GM19193 (cell line): Measurements from ENCODE around the gene KCNQ2.

ENCODE experiments used
- POLR2A ChIP-seq: IDR thresholded peaks from 4 replicates; pipeline ENCODE4 v1.6.1; 2011; ENCODE audit not compliant: insufficient read depth, insufficient read length; ENCODE audit errors: extremely low read depth

KCNQ2 gene

DNA sequence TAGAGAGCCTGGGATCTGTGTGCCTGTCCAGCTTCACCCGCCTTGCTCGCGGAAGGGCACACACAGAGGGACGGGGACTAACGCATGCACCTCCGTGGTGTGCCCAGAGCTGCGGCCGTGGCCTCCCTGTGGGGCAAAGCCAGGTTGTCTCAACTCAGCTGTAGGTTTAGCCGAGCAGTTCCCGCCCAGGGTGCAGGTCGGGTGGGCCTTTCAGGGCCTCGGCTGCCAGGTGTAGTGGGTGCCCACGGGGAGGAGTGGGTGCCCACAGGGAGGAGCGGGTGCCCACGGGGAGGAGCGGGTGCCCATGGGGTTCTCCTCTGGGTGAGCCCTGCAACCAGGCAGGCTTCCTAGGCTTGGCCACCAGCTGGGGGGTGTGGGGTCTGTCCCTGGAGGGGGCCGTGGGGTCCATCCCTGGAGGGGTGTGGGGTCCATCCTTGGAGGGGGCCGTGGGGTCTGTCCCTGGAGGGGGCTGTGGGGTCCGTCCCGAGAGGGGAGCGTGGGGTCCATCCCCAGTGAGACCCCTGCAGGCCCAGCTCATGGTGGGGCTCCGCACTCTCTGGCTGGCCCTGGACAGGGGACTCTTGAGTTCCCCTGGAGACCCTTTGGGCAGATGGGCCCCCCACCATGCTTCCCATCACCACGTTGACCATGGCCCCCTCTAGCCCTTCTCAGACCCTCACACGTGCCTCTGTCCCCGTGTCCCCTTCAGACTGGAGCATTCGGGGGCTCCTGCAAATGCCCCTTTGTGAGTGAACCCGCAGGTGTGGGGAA is 73.5 kb downstream of the KCNQ2 start:
- TF ChIP-seq POLR2A = no peak

GRCh38 chr20:63397946-63398450 is 74.5 kb downstream of the KCNQ2 start:
- no peak for TF ChIP-seq POLR2A

GRCh38 chr20:63397155-63397843 is 75.2 kb downstream of the KCNQ2 start:
- no peak for TF ChIP-seq POLR2A

GRCh38 chr20:63396300-63396699 is 76.2 kb downstream of the KCNQ2 start:
- no peak for TF ChIP-seq POLR2A

- TF ChIP-seq POLR2A = no peak
Measured at GRCh38 chr20:63395723-63396122, 76.7 kb downstream of the KCNQ2 start.

GRCh38 chr20:63394920-63395455 is 77.5 kb downstream of the KCNQ2 start:
- no peak for TF ChIP-seq POLR2A

DNA sequence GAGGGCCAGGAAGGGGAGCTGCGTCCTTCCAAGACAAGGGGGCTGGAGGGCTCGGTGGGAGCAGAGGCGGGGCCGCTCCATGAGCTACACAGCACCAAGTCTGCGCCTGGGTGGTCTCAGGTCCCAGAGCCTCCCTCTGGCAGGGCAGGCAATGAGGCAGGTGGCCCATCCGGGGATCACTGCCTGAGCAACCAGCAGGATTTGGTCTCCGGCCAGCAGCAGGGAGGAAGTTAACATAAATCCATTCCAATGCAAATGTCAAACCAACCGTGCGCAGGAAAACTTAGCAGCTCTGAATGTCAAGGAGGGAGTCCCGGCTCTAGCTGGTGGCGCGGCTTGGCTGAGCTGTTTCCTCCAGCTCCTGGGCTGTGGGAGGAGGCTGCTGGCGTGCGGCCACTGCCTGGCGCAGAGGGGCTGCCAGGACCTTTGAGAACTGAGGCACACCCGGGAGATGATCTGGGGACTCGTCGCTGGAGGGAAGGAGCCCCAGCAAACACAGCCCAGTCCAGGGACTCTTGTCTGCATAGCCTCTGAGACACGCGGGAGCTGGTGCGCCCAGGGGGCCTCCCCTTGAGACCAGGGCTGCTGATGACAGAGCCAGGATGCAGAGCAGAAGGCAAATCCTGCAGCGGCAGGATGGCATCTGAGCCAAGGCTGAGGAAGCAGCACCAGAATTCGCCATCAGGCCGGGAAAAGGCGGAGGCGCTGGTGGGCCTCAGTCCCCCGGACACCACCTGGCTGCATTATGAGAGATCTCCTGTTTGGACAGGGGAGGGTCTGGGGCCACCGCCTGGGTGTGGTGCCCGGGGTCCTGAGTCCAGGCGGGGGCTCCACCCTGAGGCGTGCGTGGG is 78.2 kb downstream of the KCNQ2 start:
- TF ChIP-seq POLR2A = no peak

DNA sequence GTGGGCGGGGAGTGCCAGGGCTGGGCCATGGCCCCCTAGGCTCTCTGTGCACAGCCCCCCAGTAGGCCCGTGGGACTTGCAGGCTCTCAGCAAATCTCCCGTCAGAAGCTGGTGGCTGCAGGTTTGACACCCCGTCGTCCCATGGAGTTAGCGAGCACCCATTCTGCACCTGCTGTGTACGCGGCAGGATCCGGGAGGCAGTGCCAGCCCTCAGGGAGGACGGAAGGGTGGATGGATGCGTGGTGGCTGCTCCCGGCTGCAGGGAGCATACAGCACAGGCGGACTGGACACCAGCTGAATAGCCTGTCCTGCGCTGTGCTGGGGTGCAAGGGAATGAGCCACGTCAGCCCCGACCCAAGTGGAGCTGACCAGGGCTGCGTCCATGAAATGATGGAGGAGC is 78.9 kb downstream of the KCNQ2 start:
- TF ChIP-seq POLR2A = no peak

DNA sequence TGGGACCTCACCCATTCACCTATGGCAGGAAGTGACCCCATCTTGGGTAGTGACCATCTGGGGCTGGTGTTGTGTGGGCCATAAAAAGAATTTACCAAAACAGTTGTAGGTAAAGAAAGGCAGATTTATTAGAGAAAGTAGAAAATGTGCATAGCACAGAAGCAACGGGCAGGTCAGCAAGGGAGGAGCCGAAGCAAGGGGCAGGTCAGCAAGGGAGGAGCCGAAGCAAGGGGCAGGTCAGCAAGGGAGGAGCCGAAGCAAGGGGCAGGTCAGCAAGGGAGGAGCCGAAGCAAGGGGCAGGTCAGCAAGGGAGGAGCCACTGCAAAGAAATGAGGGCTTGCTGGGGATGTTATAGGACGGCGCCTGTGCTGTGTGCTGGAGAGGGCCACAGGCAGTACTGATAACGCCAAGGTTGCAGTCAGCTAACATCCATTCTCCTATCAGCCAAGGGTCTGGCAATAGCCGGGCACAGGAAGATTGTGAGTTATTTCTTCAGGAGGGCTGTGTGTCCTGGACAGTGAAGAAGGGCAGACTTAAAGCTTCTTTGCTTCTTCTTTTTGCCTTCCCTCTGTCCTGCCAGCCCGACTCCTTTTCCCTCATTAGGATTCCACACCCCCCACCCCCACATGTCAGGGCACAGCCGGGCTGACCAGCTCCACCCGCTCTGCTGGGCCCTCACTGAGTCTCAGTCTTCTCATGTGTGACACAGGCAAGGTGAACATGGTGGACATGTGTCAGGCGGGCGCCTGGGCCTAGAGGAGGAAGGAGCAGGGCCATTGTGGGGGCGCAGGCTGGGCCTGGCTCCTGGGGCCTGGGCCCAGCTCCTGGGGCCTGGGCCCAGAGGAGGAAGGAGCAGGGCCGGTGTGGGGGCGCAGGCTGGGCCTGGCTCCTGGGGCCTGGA is 79.7 kb downstream of the KCNQ2 start:
- TF ChIP-seq POLR2A = no peak

DNA sequence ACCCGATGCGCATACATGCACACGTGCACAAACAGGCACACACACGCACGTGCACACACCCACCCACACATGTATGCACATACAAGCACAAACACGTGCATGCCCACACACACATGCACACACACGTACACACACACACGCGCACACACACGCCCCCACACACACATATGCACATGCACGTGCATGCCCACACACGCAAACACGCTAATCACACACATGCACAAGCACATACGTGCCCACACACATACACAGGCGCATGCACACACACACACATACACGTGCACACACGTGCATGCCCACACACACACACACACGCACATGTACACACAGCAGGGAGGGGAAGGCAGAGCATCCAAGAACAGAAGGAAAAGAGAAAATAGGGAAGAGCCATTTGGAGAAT is 84.5 kb downstream of the KCNQ2 start:
- no peak for TF ChIP-seq POLR2A

DNA sequence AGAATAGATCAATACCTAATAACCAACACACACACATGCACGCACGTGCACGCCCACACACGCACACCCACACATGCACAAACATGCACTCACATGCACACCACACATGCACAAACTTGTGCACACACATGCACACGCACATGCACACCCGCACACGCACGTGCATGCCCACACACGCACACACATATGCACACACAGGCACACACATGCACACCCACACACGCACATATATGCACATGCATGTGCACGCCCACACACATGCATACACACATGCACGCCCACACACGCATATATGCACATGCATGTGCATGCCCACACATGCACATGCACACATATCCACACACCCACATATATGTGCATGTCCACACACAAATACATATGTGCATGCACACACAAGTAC is 85.1 kb downstream of the KCNQ2 start:
- TF ChIP-seq POLR2A = no peak

- TF ChIP-seq POLR2A = no peak
Measured at GRCh38 chr20:63386491-63386890, 86.0 kb downstream of the KCNQ2 start.

GRCh38 chr20:63385819-63386218 is 86.6 kb downstream of the KCNQ2 start:
- TF ChIP-seq POLR2A = no peak

- no peak for TF ChIP-seq POLR2A
Measured at GRCh38 chr20:63384336-63384735, 88.1 kb downstream of the KCNQ2 start.
